GM12878 (cell line): ENCODE data around the gene SLC11A1. TPM values are rescaled to one million over a fixed set of nuclear protein-coding genes. Genes with fewer than 3 reads are reported as not detected.
A peak's percentile ranks its signal among the peaks of the same experiment; 100 is the strongest.

Source experiments
- ATAC-seq: fragments of 200-7000 bp; cut with Tn5 transposase; 3 replicates; pipeline ENCODE4 v1.9.1; 2020; ENCODE audit warnings: mild to moderate bottlenecking, moderate library complexity
- BruUV-seq: library from RNA; stranded (reverse); fragments of 400-500 nt; replicated peaks from 2 replicates; lab custom pipeline; 2021; lab: Mats Ljungman, UMichigan
- CTCF ChIA-PET: fragments of 300-600 bp; sonication (Branson Sonifier 250); formaldehyde crosslinking; extraction: SDS; loops from one replicate; lab custom pipeline; 2021; ENCODE audit warnings: inconsistent platforms; lab: Yijun Ruan, JAX
- POLR2A ChIA-PET: fragments of 350-600 bp; formaldehyde crosslinking; extraction: SDS; loops from one replicate; lab custom pipeline; 2021; ENCODE audit warnings: inconsistent platforms; lab: Charles Lee
- RAD21 ChIA-PET: fragments of 300-600 bp; sonication (Branson Sonifier 250); formaldehyde crosslinking; loops from one replicate; lab custom pipeline; 2023; ENCODE audit warnings: antibody characterized with exemption; ENCODE audit not compliant: unreplicated experiment; lab: Charles Lee
- SMC1A ChIA-PET: fragments of 300-600 bp; sonication (Branson Sonifier 250); formaldehyde crosslinking; loops from one replicate; lab custom pipeline; 2023; ENCODE audit not compliant: unreplicated experiment, uncharacterized antibody; lab: Charles Lee
- DNase-seq: peaks from one replicate; pipeline ENCODE4 v3.0.0-alpha.2; 2011; ENCODE audit warnings: low read depth, low spot score
- FAIRE-seq: peaks from 3 replicates; lab custom pipeline; 2011; peaks lifted over from hg19 to GRCh38; lab: Jason Lieb, UNC
- H2AFZ ChIP-seq: 2 replicates; pipeline ENCODE4 v1.6.0; 2011; ENCODE audit warnings: low read depth, low read length, control low read depth; ENCODE audit not compliant: control insufficient read depth
- H3K27ac ChIP-seq: 2 replicates; pipeline ENCODE4 v1.5.1; 2011; ENCODE audit warnings: control low read depth; ENCODE audit not compliant: control insufficient read depth, insufficient read depth
- H3K27me3 ChIP-seq, 2 experiments: replicated peaks in 1 of 2; 2 replicates each; pipeline versions ENCODE4 v1.6.0 to v1.6.1; 2011; ENCODE audit warnings: low read length in 1 of 2; ENCODE audit not compliant: control insufficient read depth in 2 of 2, insufficient read depth in 2 of 2
- H3K36me3 ChIP-seq, 2 experiments: 2 replicates each; pipeline ENCODE4 v1.5.1; 2011; ENCODE audit warnings: low read length in 1 of 2; ENCODE audit not compliant: control insufficient read depth in 2 of 2, insufficient read depth in 2 of 2
- H3K4me1 ChIP-seq: 2 replicates; pipeline ENCODE4 v1.6.1; 2011; ENCODE audit warnings: mild to moderate bottlenecking, low read length, moderate library complexity, mixed read lengths; ENCODE audit not compliant: control insufficient read depth, insufficient read depth
- H3K4me2 ChIP-seq: 2 replicates; pipeline ENCODE4 v1.6.0; 2011; ENCODE audit warnings: control low read depth; ENCODE audit not compliant: control insufficient read depth, insufficient read depth
- H3K4me3 ChIP-seq: fragments of 200-600 bp; sonication (generic); 2 replicates; pipeline ENCODE4 v1.5.1; 2016
- H3K79me2 ChIP-seq: 2 replicates; pipeline ENCODE4 v1.6.0; 2011; ENCODE audit warnings: low read length; ENCODE audit not compliant: control insufficient read depth, insufficient read depth
- H3K9ac ChIP-seq: 2 replicates; pipeline ENCODE4 v1.8.0; 2011; ENCODE audit warnings: low read length, control low read depth, mixed read lengths; ENCODE audit not compliant: control insufficient read depth, insufficient read depth
- H3K9me3 ChIP-seq: replicated peaks from 3 replicates; pipeline ENCODE4 v1.5.1; 2011; ENCODE audit warnings: mild to moderate bottlenecking, low read length; ENCODE audit not compliant: control insufficient read depth, insufficient read depth
- H4K20me1 ChIP-seq: 2 replicates; pipeline ENCODE4 v1.6.0; 2011; ENCODE audit not compliant: control insufficient read depth, insufficient read depth
- CHD2 ChIP-seq: IDR thresholded peaks from 2 replicates; pipeline ENCODE4 v1.6.1; 2011; ENCODE audit warnings: low read depth, low read length, improper control_type of control experiment, borderline replicate concordance
- ESRRA ChIP-seq: IDR thresholded peaks from 2 replicates; pipeline ENCODE4 v1.6.1; 2012; ENCODE audit warnings: mild to moderate bottlenecking, low read length, improper control_type of control experiment
- EZH2 ChIP-seq: IDR thresholded peaks from 2 replicates; pipeline ENCODE4 v1.6.1; 2012; ENCODE audit warnings: low read depth, mild to moderate bottlenecking, control low read depth, inconsistent platforms, low read length, borderline replicate concordance; ENCODE audit not compliant: control insufficient read depth
- GABPA ChIP-seq: IDR thresholded peaks from 2 replicates; pipeline ENCODE4 v1.6.1; 2014; ENCODE audit warnings: antibody characterized with exemption, low read depth, mild to moderate bottlenecking, inconsistent platforms
- IKZF1 ChIP-seq: fragments of 450-650 bp; conservative IDR thresholded peaks from 2 replicates; pipeline ENCODE4 v1.6.1; 2017; ENCODE audit warnings: antibody characterized with exemption, mild to moderate bottlenecking
- NFYB ChIP-seq: IDR thresholded peaks from 2 replicates; pipeline ENCODE4 v1.6.1; 2011; ENCODE audit warnings: low read depth, mild to moderate bottlenecking, low read length, improper control_type of control experiment, moderate library complexity; ENCODE audit not compliant: insufficient read depth
- PAX5 ChIP-seq: IDR thresholded peaks from 2 replicates; pipeline ENCODE4 v1.6.1; 2011; ENCODE audit warnings: low read depth, low read length, borderline replicate concordance
- POLR2AphosphoS5 ChIP-seq: IDR thresholded peaks from 2 replicates; pipeline ENCODE4 v1.6.1; 2011; ENCODE audit warnings: mild to moderate bottlenecking, low read length, inconsistent platforms
- STAT3 ChIP-seq: IDR thresholded peaks from 2 replicates; pipeline ENCODE4 v1.6.1; 2011; ENCODE audit warnings: low read depth, low read length, improper control_type of control experiment
- WGBS: methylation state at CpG from one replicate; pipeline ENCODE4 v1.1.6; 2016; ENCODE audit warnings: low lambda C conversion rate; ENCODE audit not compliant: insufficient replicate concordance, insufficient coverage; ENCODE audit errors: missing lambda C conversion rate; 5-methylcytosine and 5-hydroxymethylcytosine counted together
- in situ Hi-C: fragments of 300-500 bp; cut with MboI; formaldehyde crosslinking; loops from 9 replicates; pipeline ENCODE4 v1.14.3; 2018; ENCODE audit warnings: mixed read lengths
- intact Hi-C: fragments of 100-400 bp; cut with micrococcal nuclease; formaldehyde crosslinking; loops from one replicate; pipeline ENCODE4 v1.14.2; 2022; ENCODE audit not compliant: unreplicated experiment
- polyA plus RNA-seq, 11 experiments: library from polyadenylated mRNA; depleted of rRNA in 4 of 11; unstranded in 6 of 11; stranded (reverse) in 5 of 11; fragments of >200 nt; fragmentation: Nextera tagmentation in 4 of 11; fragmentation: Illumina TruSeq in 1 of 11; extraction: Ambion mirVana in 4 of 11; extraction: Trizol in 1 of 11; gene quantifications; 1 replicate in 1 of 11; 2 replicates in 10 of 11; pipeline versions ENCODE4 v1.2.1 to v1.2.3, GENCODE V29; 2011 to 2016; ENCODE audit warnings: inconsistent platforms in 2 of 11, missing spikeins in 2 of 11, low read depth in 1 of 11
- total RNA-seq, 4 experiments: library from RNA; depleted of rRNA in 3 of 4; stranded (reverse); fragments of >200 nt in 3 of 4; fragmentation: Illumina TruSeq in 1 of 4; extraction: Trizol in 1 of 4; gene quantifications; 2 replicates each; pipeline versions ENCODE4 v1.2.1 to v1.2.3, GENCODE V29; 2013 to 2021
- TF ChIP-seq, protein P1 (sequence below): IDR thresholded peaks from 2 replicates; pipeline ENCODE4 v1.6.1; 2011; ENCODE audit warnings: low read depth, mild to moderate bottlenecking, low read length, moderate library complexity, borderline replicate concordance; ENCODE audit errors: extremely low read depth

Gene SLC11A1
- total and polyA plus RNA-seq, 10 of the 15 experiments (the other 5 are each of a cell fraction or from before 2014, with no cell fraction given), result 0.03 to 0.38 (median 0.12) TPM

DNA sequence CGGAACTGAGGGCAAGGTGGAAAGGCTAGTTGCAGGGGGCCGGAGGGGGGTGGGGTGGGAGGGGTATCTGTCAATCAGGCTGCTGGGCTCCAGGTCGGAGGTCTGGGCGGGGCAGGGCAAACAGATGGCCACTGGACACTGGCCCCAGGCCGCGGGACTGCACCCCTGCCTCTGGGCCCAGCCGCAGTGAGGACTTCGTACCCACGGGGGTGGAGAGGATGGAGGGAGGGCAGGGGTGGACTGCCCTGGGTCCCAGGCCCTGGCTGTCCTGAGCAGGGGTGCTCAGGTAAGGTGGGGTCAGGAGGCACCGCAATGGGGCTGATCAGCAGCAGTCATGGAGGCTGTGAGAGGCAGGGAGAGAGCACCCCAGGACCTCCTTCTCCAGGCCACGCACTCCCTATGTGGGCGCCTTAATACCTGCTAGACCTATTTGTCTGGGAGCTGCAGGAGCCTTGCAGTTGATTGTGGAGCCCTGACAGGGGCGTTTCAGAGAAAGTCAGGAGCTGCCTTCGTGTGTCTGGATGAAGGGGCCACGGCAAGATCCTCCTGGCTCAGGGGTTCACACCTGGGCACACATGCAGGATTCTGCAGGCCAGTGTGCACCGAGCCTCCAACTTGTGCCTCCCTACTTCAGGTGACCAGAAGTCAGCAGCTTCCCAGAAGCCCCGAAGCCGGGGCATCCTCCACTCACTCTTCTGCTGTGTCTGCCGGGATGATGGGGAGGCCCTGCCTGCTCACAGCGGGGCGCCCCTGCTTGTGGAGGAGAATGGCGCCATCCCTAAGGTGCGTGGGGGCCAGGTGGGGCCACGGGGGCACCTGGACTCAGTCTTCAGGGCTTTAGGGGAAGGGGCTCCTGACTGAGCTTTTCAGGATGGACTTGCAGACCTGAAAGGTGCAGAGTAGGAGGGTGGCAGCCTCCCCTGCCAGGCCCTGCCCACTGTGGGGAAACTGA, 19.1 kb downstream of the SLC11A1 start:
- DNase-seq (no peak), FAIRE-seq (no peak), ATAC-seq (no peak)
- Histone ChIP-seq H3K9ac (peak overlapping the region; percentile 95), H2AFZ (no peak overlapping the region), H3K4me2 (peak overlapping the region; percentile 92), H4K20me1 (peaks cover 4% of the 10 kb centered on the region; the same call in 1 of the 2 replicates), H3K36me3 (peaks cover 7 to 10% of the 10 kb centered on the region in 2 experiments; a peak in 3 of 4 replicates), H3K9me3 (no peaks in the 10 kb centered on the region), H3K4me3 (peak overlapping the region; percentile 90), H3K4me1 (peaks cover 32% of the 10 kb centered on the region), H3K27ac (peak overlapping the region; percentile 96)
- BruUV-seq, result no TSS peak
- ChIA-PET SMC1A (interaction anchor here (0.5 to 0.8 kb wide), 3 partner anchors 69 to 114 kb away, joined by 3 to 4 read pairs (median 3); no protein-coding TSS in a partner anchor), POLR2A (interaction anchor here (0.7 to 1.3 kb wide), 3 partner anchors 71 to 258 kb away, joined by 3 to 4 read pairs (median 4); partner anchors contain the start of genes BCS1L and ZNF142), CTCF (interaction anchor here (0.8 kb wide), 1 partner anchor 71 kb away, joined by 3 read pairs; no protein-coding TSS in a partner anchor), RAD21 (interaction anchor here (0.6 to 1.4 kb wide), 6 partner anchors 45 to 131 kb away, joined by 3 to 6 read pairs (median 4); partner anchors contain the start of genes AAMP, CATIP and PNKD)
- in situ Hi-C loops (loop anchor here (10.0 kb wide), 1 partner anchor 444 kb away; no protein-coding TSS in a partner anchor), intact Hi-C loops (no loop called here)
- 36% methylated on average over 22 of the region's 24 CpGs for WGBS
- TF ChIP-seq PAX5, result no peak
- no peak for TF ChIP-seq POLR2AphosphoS5
- no peak for TF ChIP-seq IKZF1
- no peak for TF ChIP-seq NFYB
- no peak for TF ChIP-seq EZH2
- TF ChIP-seq GABPA, result no peak
- TF ChIP-seq, protein P1, sequence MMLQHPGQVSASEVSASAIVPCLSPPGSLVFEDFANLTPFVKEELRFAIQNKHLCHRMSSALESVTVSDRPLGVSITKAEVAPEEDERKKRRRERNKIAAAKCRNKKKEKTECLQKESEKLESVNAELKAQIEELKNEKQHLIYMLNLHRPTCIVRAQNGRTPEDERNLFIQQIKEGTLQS, result no peak
- no peak for TF ChIP-seq ESRRA
- TF ChIP-seq CHD2, result no peak
- TF ChIP-seq STAT3, result no peak
- TF ChIP-seq, all 136 proteins: peak for 0
- peaks cover 49% of the 10 kb centered on the region for H3K79me2 ChIP-seq
- no peaks in the 10 kb centered on the region for H3K27me3 ChIP-seq
